IMR-90 (cell line): ENCODE results near the gene FCRLB.
"Not testable (repeated sequence)": the region's sequence is repeated elsewhere in the genome, so short reads cannot be mapped to it uniquely, and the experiment has no call there.

Experiments
- BHLHE40 ChIP-seq: fragments of 150-350 bp; IDR thresholded peaks from 2 replicates; pipeline ENCODE4 v1.6.1; 2016; ENCODE audit warnings: mild to moderate bottlenecking, low read depth, low read length
- CEBPB ChIP-seq: IDR thresholded peaks from 2 replicates; pipeline ENCODE4 v1.6.1; 2012; ENCODE audit warnings: low read depth, low read length, improper control_type of control experiment
- MAZ ChIP-seq: IDR thresholded peaks from 2 replicates; pipeline ENCODE4 v1.6.1; 2012; ENCODE audit warnings: low read depth, mild to moderate bottlenecking, low read length, improper control_type of control experiment, moderate library complexity, borderline replicate concordance
- POLR2A ChIP-seq: IDR thresholded peaks from 2 replicates; pipeline ENCODE4 v1.6.1; 2012; ENCODE audit warnings: mild to moderate bottlenecking, low read depth, low read length
- RAD21 ChIP-seq: IDR thresholded peaks from 2 replicates; pipeline ENCODE4 v1.6.1; 2012; ENCODE audit warnings: low read length, improper control_type of control experiment
- TF ChIP-seq, protein P1 (sequence below): conservative IDR thresholded peaks from 2 replicates; pipeline ENCODE4 v1.5.1; 2012; ENCODE audit warnings: mild to moderate bottlenecking, low read depth, low read length, improper control_type of control experiment
- TF ChIP-seq, protein P2 (sequence below): fragments of 150-350 bp; IDR thresholded peaks from 2 replicates; pipeline ENCODE4 v1.6.1; 2017; ENCODE audit warnings: mild to moderate bottlenecking, antibody characterized with exemption, low read length, low read depth

DNA sequence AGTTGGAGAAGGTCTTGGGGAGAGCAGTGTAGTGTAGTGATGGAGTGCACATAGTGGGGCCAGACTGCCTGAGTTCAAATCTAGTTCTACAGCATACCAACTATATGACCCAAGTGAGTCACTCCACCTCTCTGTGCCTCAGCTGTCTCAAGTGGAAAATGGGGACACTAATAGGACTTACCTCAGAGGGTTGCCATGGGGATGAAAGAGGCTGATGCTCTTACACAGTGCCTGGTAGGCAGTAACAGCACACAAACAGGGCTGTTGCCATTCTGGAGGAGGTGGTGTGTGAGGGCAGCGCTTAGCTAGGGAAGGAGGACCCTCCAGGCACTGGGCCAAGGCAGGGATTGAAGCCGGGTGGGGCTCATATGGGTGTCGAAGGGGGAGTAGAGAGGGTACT is 46.9 kb upstream of the FCRLB start:
- TF ChIP-seq, protein P1, sequence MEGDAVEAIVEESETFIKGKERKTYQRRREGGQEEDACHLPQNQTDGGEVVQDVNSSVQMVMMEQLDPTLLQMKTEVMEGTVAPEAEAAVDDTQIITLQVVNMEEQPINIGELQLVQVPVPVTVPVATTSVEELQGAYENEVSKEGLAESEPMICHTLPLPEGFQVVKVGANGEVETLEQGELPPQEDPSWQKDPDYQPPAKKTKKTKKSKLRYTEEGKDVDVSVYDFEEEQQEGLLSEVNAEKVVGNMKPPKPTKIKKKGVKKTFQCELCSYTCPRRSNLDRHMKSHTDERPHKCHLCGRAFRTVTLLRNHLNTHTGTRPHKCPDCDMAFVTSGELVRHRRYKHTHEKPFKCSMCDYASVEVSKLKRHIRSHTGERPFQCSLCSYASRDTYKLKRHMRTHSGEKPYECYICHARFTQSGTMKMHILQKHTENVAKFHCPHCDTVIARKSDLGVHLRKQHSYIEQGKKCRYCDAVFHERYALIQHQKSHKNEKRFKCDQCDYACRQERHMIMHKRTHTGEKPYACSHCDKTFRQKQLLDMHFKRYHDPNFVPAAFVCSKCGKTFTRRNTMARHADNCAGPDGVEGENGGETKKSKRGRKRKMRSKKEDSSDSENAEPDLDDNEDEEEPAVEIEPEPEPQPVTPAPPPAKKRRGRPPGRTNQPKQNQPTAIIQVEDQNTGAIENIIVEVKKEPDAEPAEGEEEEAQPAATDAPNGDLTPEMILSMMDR: not testable (repeated sequence)
- TF ChIP-seq CEBPB, POLR2A, BHLHE40, RAD21, MAZ: not testable (repeated sequence)
- TF ChIP-seq, protein P2, sequence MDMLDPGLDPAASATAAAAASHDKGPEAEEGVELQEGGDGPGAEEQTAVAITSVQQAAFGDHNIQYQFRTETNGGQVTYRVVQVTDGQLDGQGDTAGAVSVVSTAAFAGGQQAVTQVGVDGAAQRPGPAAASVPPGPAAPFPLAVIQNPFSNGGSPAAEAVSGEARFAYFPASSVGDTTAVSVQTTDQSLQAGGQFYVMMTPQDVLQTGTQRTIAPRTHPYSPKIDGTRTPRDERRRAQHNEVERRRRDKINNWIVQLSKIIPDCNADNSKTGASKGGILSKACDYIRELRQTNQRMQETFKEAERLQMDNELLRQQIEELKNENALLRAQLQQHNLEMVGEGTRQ: not testable (repeated sequence)
